Measurements from ENCODE around the gene KRTAP15-1. TPM values are rescaled to one million over a fixed set of nuclear protein-coding genes. Genes with fewer than 3 reads are reported as not detected.

The KRTAP15-1 gene
- total RNA-seq (not detected), total RNA-seq (0 reads per million in 172 experiments)
- not detected for polyA plus RNA-seq (2013, experiment 1 of 2)
- not detected for polyA plus RNA-seq (2013, experiment 2 of 2)

DNA sequence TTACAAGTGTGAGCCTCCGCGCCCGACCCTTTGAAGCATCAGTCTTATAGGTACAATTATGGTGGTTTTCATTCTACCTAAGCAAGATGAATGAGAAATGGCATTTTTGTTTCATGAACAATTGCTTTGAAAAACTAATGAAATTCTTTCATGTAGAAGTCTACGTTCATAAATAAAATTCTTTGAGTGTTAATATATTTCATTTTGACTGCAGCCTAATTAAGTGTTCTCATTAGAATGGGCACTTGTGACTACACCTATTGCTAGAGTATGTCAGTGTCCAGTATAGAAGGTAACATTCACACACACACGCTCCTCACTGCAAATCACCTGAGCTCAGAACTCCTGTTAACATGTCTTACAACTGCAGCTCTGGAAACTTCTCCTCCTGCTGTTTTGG is at the start of gene KRTAP15-1:
Gene KRTAP15-1 (plus strand): TSS at position 301 of the 400 bp plus-strand sequence. CDS start 53 bp downstream, at position 354.
- intact Hi-C loops (cut with DNase I, micrococcal nuclease): no loop called here
- no peak within 1 kb of the TSS for H3K4me3 ChIP-seq (ENCODE audit: low read length)
- no peaks in the 10 kb centered on the region for H3K4me1 Mint-ChIP-seq (ENCODE audit: low read depth)
- peaks cover 5% of the 10 kb centered on the region for H3K27me3 Mint-ChIP-seq
- DNase-seq (no peak), ATAC-seq (ENCODE audit: poor library complexity) (no peak)
- H3K4me1 ChIP-seq (ENCODE audit: insufficient read depth, low read length): no peaks in the 10 kb centered on the region
- no peaks in the 10 kb centered on the region for H3K9me3 Mint-ChIP-seq
- H3K9me3 ChIP-seq (ENCODE audit: control insufficient read depth in 1 of 2, insufficient read depth in 1 of 2, low read length in 2 of 2): peaks cover 0 to 4% of the 10 kb centered on the region in 2 experiments
- no peak within 1 kb of the TSS for H3K4me3 Mint-ChIP-seq
- ChIA-PET CTCF (no interaction called here), POLR2A (no interaction called here)
- TF ChIP-seq CTCF (IDR thresholded peaks at IDR 0.05): no peak
- H3K27ac ChIP-seq (ENCODE audit: low read depth in 1 of 2, low read length in 2 of 2): no peak within 1 kb of the TSS
- no peaks in the 10 kb centered on the region for H3K27me3 ChIP-seq (ENCODE audit: control insufficient read depth in 1 of 2, insufficient read depth in 2 of 2, low read length in 2 of 2)
- no peaks in the 10 kb centered on the region for H3K36me3 Mint-ChIP-seq (ENCODE audit: low read depth)
- no peaks in the 10 kb centered on the region for H3K36me3 ChIP-seq (ENCODE audit: insufficient read depth, low read length)
- H3K27ac Mint-ChIP-seq: no peak within 1 kb of the TSS

GRCh38 chr21:30391492-30392025 is 48.5 kb upstream of the KRTAP15-1 start:
- Mint-ChIP-seq H3K4me1 (ENCODE audit: low read depth) (no peaks in the 10 kb centered on the region), H3K27me3 (peaks cover 8% of the 10 kb centered on the region), H3K27ac (no peak overlapping the region), H3K36me3 (ENCODE audit: low read depth) (no peaks in the 10 kb centered on the region), H3K9me3 (peaks cover 7% of the 10 kb centered on the region), H3K4me3 (no peak overlapping the region)
- DNase-seq: no peak
- intact Hi-C loops (cut with DNase I, micrococcal nuclease): no loop called here
- POLR2A ChIA-PET: no interaction called here
- TF ChIP-seq CTCF (IDR thresholded peaks at IDR 0.05): no peak
- no peak overlapping the region for H3K4me3 ChIP-seq (ENCODE audit: low read length)
- H3K36me3 ChIP-seq (ENCODE audit: insufficient read depth, low read length): no peaks in the 10 kb centered on the region
- CTCF ChIA-PET: interaction anchor here (1.0 kb wide), 1 partner anchor 19 kb away, joined by 3 read pairs; no protein-coding TSS in a partner anchor
- ATAC-seq (ENCODE audit: poor library complexity): no peak
- peaks cover 4% of the 10 kb centered on the region in 2 experiments for H3K9me3 ChIP-seq (ENCODE audit: control insufficient read depth in 1 of 2, insufficient read depth in 1 of 2, low read length in 2 of 2)
- no peaks in the 10 kb centered on the region for H3K4me1 ChIP-seq (ENCODE audit: insufficient read depth, low read length)
- H3K27ac ChIP-seq (ENCODE audit: low read depth in 1 of 2, low read length in 2 of 2): no peak overlapping the region
- no peaks in the 10 kb centered on the region for H3K27me3 ChIP-seq (ENCODE audit: control insufficient read depth in 1 of 2, insufficient read depth in 2 of 2, low read length in 2 of 2)

DNA sequence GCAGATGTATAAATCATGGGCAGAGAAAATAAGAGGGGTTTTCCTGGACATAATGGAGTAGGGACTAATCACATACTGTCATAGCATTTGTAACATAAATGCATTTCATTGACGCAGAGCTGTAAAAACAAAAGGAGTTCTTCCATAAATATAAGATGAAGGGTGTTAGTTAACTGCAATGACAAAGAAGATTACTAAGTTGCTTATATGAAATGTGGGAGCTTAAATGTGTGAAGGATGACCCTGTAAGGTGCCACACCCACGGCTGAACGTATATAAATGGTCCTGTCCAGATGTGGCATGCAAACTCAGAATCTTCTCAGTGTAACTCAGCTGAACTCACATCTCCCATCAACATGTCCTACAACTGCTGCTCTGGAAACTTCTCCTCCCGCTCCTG is 44.3 kb upstream of the KRTAP15-1 start, which contains the start of gene KRTAP13-1:
Gene KRTAP13-1 (plus strand): TSS at position 301 of the 400 bp plus-strand sequence. CDS start 56 bp downstream, at position 357.
- Mint-ChIP-seq H3K27ac (no peak within 1 kb of the TSS), H3K4me3 (no peak within 1 kb of the TSS), H3K27me3 (peaks cover 16% of the 10 kb centered on the region), H3K36me3 (ENCODE audit: low read depth) (no peaks in the 10 kb centered on the region), H3K4me1 (ENCODE audit: low read depth) (no peaks in the 10 kb centered on the region), H3K9me3 (no peaks in the 10 kb centered on the region)
- H3K27ac ChIP-seq (ENCODE audit: low read depth in 1 of 2, low read length in 2 of 2): no peak within 1 kb of the TSS
- intact Hi-C loops (cut with DNase I, micrococcal nuclease): no loop called here
- H3K9me3 ChIP-seq (ENCODE audit: control insufficient read depth in 1 of 2, insufficient read depth in 1 of 2, low read length in 2 of 2): peaks cover 0 to 4% of the 10 kb centered on the region in 2 experiments
- no peak for TF ChIP-seq CTCF (IDR thresholded peaks at IDR 0.05)
- no peaks in the 10 kb centered on the region for H3K27me3 ChIP-seq (ENCODE audit: control insufficient read depth in 1 of 2, insufficient read depth in 2 of 2, low read length in 2 of 2)
- CTCF ChIA-PET: no interaction called here
- H3K4me3 ChIP-seq (ENCODE audit: low read length): no peak within 1 kb of the TSS
- no peaks in the 10 kb centered on the region for H3K4me1 ChIP-seq (ENCODE audit: insufficient read depth, low read length)
- H3K36me3 ChIP-seq (ENCODE audit: insufficient read depth, low read length): no peaks in the 10 kb centered on the region
- ATAC-seq (ENCODE audit: poor library complexity) (no peak), DNase-seq (no peak)
- POLR2A ChIA-PET: no interaction called here
